Large intestine (tissue), 3 donors: ENCODE data around the gene PRKCSH. TPM values are rescaled to one million over a fixed set of nuclear protein-coding genes. Genes with fewer than 3 reads are reported as not detected.

Experiments used
- DNase-seq, 2 donors: peaks; one replicate each; pipeline versions ENCODE4 v3.0.0 to v3.0.0-alpha.2; 2013
- H3K27ac ChIP-seq: one replicate; pipeline ENCODE4 v1.5.1; 2013; ENCODE audit warnings: low read length
- H3K27me3 ChIP-seq: 2 replicates; pipeline ENCODE4 v1.6.1; 2013; ENCODE audit warnings: low read length; ENCODE audit not compliant: control insufficient read depth, insufficient read depth
- H3K36me3 ChIP-seq: 2 replicates; pipeline ENCODE4 v1.6.1; 2013; ENCODE audit warnings: low read length; ENCODE audit not compliant: control insufficient read depth, insufficient read depth
- H3K4me1 ChIP-seq: one replicate; pipeline ENCODE4 v1.6.1; 2013; ENCODE audit warnings: low read length; ENCODE audit not compliant: control insufficient read depth, insufficient read depth
- H3K4me3 ChIP-seq: one replicate; pipeline ENCODE4 v1.5.1; 2013; ENCODE audit warnings: low read length
- H3K9me3 ChIP-seq: one replicate; pipeline ENCODE4 v1.6.1; 2013; ENCODE audit warnings: mild to moderate bottlenecking, low read depth, low read length, moderate library complexity; ENCODE audit not compliant: control insufficient read depth
- WGBS: methylation state at CpG from one replicate; pipeline ENCODE4 v1.1.5; 2013; ENCODE audit warnings: low lambda C conversion rate; ENCODE audit not compliant: insufficient coverage; 5-methylcytosine and 5-hydroxymethylcytosine counted together
- polyA plus RNA-seq: library from polyadenylated mRNA; unstranded; fragments of 120-200 nt; gene quantifications from one replicate; pipeline ENCODE4 v1.2.1, GENCODE V29; 2013

Gene PRKCSH
- polyA plus RNA-seq, 1 donor, result 380 TPM

DNA sequence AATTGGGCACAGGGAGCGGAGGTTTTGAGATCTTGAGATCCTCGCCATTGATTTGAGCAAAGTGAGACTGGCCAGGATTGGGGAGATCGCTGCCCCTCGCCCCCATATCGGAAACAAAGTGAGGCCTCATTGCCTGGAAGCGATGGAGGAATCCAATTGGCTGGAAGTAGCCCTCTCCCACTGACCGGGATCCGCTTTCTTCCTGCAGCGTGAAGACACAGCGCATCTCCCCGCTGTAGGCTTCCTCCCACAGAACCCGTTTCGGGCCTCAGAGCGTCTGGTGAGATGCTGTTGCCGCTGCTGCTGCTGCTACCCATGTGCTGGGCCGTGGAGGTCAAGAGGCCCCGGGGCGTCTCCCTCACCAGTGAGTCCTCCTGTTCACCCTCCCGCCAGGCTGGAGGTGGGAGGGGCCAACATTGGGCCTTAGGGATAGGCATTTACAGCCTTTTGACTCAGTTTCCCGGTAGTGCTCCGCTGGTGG, 438 bp downstream of the PRKCSH start:
- peak overlapping the region; percentile 89 for H3K4me3 ChIP-seq
- H3K27me3 ChIP-seq, result no peaks in the 10 kb centered on the region
- H3K36me3 ChIP-seq, result peaks cover 33% of the 10 kb centered on the region
- peak overlapping the region; percentile 89 for H3K27ac ChIP-seq
- H3K4me1 ChIP-seq, result peaks cover 11% of the 10 kb centered on the region
- no peaks in the 10 kb centered on the region for H3K9me3 ChIP-seq
- no peak for DNase-seq
- no CpG with 5 or more reads among the region's 21 CpGs for WGBS

DNA sequence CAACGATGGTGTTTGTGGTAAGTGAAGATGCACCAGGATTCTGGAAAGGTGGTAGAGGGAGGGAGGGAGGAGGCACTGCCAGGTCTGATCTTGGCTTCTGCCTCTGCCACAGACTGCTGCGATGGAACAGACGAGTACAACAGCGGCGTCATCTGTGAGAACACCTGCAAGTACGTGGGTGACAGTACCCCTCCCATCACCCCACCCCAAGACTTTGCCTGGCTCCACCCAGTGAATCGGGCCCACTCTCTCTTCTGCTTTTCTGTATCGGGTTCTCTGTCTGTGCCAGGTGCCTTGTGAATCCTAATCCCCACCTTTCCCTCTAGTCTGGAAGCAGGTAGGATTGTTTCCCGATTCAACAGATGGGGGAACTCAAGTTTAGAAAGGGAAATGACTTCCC, 2.5 kb downstream of the PRKCSH start:
- no CpG with 5 or more reads among the region's 9 CpGs for WGBS
- Histone ChIP-seq H3K4me1 (peaks cover 11% of the 10 kb centered on the region), H3K27ac (no peak overlapping the region), H3K36me3 (peaks cover 53% of the 10 kb centered on the region), H3K4me3 (no peak overlapping the region), H3K9me3 (no peaks in the 10 kb centered on the region), H3K27me3 (no peaks in the 10 kb centered on the region)
- DNase-seq, result no peak

DNA sequence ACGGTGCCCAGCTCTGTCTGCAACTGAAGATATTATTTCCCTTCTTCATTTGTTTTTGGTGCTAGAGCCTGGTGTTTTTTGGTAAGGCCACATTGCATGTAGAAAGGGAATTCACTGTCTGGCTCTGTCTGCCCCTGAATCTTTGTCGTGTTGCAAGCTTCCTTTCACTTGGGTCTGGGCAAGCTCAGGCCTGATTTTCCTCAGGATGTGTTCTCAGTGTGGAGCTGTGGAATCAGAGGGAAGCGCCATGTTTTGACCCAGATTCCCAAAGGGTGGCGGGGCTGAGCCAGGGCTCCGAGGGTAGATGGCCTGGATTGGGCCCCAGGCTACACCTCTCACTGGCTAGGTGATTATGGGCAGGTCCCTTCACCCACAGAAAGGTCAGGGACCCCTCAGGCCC, 8.6 kb downstream of the PRKCSH start:
- H3K27me3 ChIP-seq, result no peaks in the 10 kb centered on the region
- H3K36me3 ChIP-seq, result peaks cover 76% of the 10 kb centered on the region
- no peaks in the 10 kb centered on the region for H3K4me1 ChIP-seq
- no CpG with 5 or more reads among the region's 5 CpGs for WGBS
- no peak overlapping the region for H3K4me3 ChIP-seq
- DNase-seq, result no peak
- H3K27ac ChIP-seq, result no peak overlapping the region
- H3K9me3 ChIP-seq, result no peaks in the 10 kb centered on the region

DNA sequence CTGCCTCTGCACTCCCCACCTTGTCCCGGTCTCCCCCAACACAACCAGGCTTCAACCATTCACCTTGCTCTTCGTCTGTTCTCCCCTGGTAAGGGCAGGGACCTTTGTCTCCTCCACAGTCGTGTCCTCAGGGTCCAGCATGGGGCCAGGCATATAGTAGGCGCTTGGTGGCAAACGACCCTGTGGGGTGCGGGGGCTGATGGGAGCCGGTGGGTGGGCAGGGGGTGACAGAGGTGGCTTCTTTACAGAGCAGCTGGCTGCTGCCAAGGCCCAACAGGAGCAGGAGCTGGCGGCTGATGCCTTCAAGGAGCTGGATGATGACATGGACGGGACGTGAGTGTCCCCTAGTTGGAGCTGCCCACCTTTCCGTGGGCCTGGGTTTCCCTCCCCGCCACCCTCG, 9.7 kb downstream of the PRKCSH start:
- WGBS, result no CpG with 5 or more reads among the region's 13 CpGs
- Histone ChIP-seq H3K4me3 (no peak overlapping the region), H3K9me3 (no peaks in the 10 kb centered on the region), H3K27ac (no peak overlapping the region), H3K36me3 (peaks cover 76% of the 10 kb centered on the region), H3K4me1 (no peaks in the 10 kb centered on the region), H3K27me3 (no peaks in the 10 kb centered on the region)
- DNase-seq, result no peak

DNA sequence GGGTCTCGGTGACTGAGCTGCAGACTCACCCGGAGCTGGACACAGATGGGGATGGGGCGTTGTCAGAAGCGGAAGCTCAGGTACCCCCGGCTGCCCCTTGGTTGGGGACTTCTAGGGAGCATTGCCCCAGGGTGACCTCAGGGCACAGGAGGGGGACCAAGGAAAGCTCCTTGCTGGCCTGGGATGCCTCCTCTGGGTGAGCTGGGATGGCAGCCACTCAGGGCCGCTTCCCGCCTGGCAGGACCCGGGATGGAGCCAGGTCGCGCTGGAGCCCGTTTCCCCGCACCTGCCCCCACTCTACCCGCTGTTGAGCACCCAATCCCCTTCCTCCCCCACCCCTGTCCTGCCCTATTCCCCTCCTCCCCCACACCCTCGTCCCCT, 10.8 kb downstream of the PRKCSH start:
- H3K27ac ChIP-seq, result no peak overlapping the region
- H3K27me3 ChIP-seq, result no peaks in the 10 kb centered on the region
- no peak for DNase-seq
- H3K36me3 ChIP-seq, result peaks cover 75% of the 10 kb centered on the region
- H3K9me3 ChIP-seq, result no peaks in the 10 kb centered on the region
- H3K4me3 ChIP-seq, result no peak overlapping the region
- no peaks in the 10 kb centered on the region for H3K4me1 ChIP-seq
- WGBS, result no CpG with 5 or more reads among the region's 14 CpGs

DNA sequence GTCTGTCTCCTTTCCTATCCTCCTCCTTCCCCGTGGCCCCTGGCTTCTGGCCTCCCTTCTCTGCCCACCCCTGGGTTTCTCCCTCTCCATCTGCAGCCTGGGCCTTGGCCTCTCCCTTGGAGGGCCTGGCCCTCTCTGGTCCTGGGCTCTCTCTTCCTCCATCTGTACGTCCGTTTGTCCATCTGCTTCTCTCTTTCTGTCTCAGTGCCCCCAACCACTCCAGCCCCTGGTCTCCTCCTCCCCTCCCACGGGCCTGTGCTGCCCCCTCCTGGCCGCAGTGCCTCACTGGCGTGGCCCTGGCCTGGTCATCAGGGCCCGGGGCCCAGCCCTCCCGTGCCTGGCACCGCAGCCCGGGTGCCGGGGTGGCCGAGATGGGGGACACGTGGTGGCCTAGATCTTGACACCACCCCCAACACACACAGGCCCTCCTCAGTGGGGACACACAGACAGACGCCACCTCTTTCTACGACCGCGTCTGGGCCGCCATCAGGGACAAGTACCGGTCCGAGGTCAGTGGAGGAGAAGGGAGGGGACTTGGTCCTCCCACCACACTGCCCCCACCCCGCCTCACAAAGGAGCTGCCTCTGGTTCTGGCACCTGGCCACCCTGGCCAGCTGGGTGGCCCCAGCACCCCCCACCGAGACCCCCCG, 11.3 kb downstream of the PRKCSH start:
- DNase-seq, result no peak

DNA sequence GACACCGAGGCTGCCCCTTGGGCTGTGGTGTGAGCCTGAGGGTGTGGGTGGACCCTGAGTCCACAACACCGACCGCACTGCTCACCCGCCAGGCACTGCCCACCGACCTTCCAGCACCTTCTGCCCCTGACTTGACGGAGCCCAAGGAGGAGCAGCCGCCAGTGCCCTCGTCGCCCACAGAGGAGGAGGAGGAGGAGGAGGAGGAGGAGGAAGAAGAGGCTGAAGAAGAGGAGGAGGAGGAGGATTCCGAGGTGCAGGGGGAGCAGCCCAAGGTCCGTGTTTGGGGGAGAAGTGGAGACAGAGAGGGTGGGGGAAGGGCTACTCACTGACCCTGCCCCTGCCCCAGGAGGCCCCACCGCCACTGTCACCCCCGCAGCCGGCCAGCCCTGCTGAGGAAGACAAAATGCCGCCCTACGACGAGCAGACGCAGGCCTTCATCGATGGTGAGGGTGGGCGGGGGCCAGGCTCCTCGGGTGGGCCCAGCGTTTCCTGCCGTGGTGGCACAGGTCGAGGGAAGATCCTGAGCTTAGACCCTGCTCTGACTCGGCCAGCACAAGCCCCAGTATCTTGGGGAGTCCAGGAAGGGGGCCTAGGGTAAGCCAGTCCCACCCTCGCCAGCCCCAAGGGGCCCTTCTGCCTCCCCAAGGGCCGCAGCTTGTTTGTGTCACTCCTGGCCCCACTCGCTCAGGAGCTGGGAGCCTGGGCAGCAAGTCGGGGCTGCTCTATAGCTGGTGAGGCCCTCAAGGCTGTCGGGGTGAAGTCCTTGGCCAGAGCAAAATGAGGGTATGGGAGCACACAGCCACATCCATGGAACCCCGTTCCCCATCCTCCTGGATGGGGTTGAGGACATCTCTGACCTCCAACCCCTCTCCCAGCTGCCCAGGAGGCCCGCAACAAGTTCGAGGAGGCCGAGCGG, 12.2 kb downstream of the PRKCSH start:
- WGBS, result no CpG with 5 or more reads among the region's 35 CpGs
- H3K27ac ChIP-seq, result no peak overlapping the region
- no peaks in the 10 kb centered on the region for H3K27me3 ChIP-seq
- peaks cover 62% of the 10 kb centered on the region for H3K36me3 ChIP-seq
- no peak for DNase-seq
- no peak overlapping the region for H3K4me3 ChIP-seq
- H3K9me3 ChIP-seq, result no peaks in the 10 kb centered on the region
- no peaks in the 10 kb centered on the region for H3K4me1 ChIP-seq

More for the DNA sequence above, 11.3 kb downstream of the PRKCSH start:
- Histone ChIP-seq H3K4me1 (no peaks in the 10 kb centered on the region), H3K27me3 (no peaks in the 10 kb centered on the region), H3K4me3 (no peak overlapping the region), H3K36me3 (peaks cover 70% of the 10 kb centered on the region), H3K9me3 (no peaks in the 10 kb centered on the region), H3K27ac (no peak overlapping the region)
- WGBS, result no CpG with 5 or more reads among the region's 23 CpGs

DNA sequence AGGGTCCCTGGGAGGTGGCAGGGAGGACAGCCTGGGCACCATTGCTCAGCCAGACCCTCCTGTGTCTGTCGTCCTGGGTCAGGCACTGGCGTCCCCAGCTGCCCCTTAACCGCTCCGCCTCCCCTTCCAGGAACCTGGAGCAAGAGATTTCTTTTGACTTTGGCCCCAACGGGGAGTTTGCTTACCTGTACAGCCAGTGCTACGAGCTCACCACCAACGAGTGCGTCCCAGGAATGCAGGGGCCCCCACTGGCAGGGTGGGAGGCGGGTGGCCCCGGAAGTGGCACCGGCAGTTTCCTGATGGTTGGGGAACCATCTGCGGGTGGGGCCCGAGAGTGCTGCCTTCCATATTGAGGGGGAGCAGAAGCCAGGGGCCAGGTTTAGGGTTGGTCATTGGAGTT, 13.0 kb downstream of the PRKCSH start:
- Histone ChIP-seq H3K9me3 (no peaks in the 10 kb centered on the region), H3K27me3 (no peaks in the 10 kb centered on the region), H3K27ac (no peak overlapping the region), H3K4me3 (no peak overlapping the region), H3K4me1 (no peaks in the 10 kb centered on the region), H3K36me3 (peaks cover 59% of the 10 kb centered on the region)
- DNase-seq, result no peak
- WGBS, result no CpG with 5 or more reads among the region's 13 CpGs

DNA sequence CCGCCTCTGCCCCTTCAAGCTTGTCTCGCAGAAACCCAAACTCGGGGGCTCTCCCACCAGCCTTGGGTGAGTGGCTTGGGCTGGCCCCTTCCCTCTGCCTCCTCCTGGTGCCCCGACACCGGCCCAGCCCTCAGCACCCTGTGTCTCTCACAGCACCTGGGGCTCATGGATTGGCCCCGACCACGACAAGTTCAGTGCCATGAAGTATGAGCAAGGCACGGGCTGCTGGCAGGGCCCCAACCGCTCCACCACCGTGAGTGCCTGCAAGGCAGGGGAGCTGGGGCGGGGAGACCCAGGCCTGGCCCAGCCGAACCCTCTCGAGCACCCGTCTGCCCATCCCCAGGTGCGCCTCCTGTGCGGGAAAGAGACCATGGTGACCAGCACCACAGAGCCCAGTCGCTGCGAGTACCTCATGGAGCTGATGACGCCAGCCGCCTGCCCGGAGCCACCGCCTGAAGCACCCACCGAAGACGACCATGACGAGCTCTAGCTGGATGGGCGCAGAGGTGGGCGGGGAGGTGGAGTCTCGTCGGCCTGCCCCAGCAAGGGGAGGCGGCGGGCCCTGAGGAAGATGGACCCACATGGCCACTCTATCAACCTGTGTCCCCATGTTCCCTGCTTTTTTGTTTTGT, 13.6 kb downstream of the PRKCSH start:
- H3K27ac ChIP-seq, result no peak overlapping the region
- H3K9me3 ChIP-seq, result no peaks in the 10 kb centered on the region
- DNase-seq, result no peak
- no peaks in the 10 kb centered on the region for H3K4me1 ChIP-seq
- H3K4me3 ChIP-seq, result no peak overlapping the region
- peaks cover 2% of the 10 kb centered on the region for H3K27me3 ChIP-seq
- H3K36me3 ChIP-seq, result peaks cover 56% of the 10 kb centered on the region
- no CpG with 5 or more reads among the region's 31 CpGs for WGBS

DNA sequence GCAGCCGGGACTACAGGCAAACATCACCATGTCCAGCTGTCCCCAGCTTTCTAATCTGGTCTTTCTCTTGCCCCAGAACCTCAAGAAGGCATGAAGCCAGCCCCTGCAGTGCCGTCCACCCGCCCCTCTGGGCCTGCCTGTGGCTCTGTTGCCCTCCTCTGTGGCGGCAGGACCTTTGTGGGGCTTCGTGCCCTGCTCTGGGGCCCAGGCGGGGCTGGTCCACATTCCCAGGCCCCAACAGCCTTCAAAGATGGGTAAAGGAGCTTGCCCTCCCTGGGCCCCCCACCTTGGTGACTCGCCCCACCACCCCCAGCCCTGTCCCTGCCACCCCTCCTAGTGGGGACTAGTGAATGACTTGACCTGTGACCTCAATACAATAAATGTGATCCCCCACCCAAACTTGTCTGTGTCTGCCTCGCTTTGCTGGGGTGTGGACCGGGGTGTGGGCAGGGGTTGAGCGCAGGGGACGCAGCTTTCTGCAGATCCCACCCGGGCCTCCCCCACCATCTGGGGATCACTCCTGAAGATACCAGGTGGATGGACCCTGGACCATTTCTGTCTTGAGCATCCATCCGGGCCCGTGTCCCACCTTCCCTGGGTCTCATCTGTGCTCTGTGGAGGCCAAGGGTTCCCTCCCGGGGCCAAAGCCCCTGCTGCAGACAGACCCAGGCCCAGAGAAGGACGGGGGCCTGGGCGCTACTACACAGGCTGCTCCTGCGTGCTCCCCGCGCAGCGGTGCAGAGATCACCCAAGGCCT, 15.3 kb downstream of the PRKCSH start:
- Histone ChIP-seq H3K9me3 (no peaks in the 10 kb centered on the region), H3K4me1 (no peaks in the 10 kb centered on the region), H3K27me3 (peaks cover 2% of the 10 kb centered on the region), H3K27ac (no peak overlapping the region), H3K36me3 (peaks cover 40% of the 10 kb centered on the region), H3K4me3 (no peak overlapping the region)
- WGBS, result no CpG with 5 or more reads among the region's 21 CpGs
- no peak for DNase-seq
